GM21529 (cell line): ENCODE results near the gene VAT1L.
"Not testable (repeated sequence)": the region's sequence is repeated elsewhere in the genome, so short reads cannot be mapped to it uniquely, and the experiment has no call there.

Experiments used
- ATAC-seq: cut with Tn5 transposase; IDR thresholded peaks from one replicate; pipeline ENCODE4 v1.9.1; 2021; ENCODE audit not compliant: unreplicated experiment

The VAT1L gene

DNA sequence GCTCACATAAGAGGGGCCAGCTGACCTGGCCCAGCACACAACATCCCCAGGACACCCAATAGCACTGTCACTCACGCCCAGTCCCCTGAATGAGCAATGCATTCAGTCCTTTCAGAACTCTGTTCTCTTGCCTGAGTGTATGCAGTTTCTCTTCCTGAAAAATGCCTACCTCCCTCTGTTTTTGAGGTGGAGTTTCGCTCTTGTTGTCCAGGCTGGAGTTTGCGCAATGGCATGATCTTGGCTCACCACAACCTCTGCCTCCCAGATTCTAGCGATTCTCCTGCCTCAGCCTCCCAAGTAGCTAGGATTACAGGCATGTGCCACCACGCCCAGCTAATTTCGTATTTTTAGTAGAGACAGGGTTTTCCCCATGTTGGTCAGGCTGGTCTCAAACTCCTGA, 159.2 kb downstream of the VAT1L start:
- not testable (repeated sequence) for ATAC-seq

DNA sequence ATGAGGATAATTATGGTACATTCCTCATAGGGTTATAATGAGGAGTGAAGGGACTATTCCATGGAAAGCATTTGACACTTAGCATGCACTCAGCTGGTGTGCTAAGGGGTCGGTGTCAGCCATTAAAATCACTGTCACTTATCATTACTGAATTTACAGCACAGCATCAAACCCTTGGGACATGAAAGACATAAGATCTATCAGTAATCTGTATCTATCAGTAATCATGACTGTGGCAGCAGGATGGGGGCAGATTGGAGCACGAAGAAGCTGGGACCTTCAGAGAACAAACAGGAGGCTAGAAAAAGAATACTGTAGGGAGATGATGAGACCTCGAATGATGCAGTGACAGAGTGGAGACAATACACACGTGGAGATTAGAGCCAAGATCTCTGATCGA, 160.5 kb downstream of the VAT1L start:
- no peak for ATAC-seq

DNA sequence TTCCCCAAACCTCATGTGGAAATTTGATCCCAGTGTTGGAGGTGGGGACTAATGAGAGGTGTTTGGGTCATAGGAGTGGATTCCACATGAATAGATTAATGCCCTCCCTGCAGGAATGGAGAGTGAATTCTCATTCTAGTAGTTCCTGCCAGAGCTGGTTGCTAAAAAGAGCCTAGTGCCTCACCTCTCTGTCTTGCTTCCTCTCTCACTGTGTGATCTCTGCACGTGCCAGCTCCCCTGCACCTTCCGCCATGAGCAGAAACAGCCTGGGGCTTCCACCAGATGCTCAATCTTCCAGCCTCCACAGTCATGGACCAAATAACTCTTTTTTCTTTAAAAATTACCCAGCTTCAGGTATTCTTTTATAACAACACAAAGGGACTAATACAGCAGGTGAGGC, 161.1 kb downstream of the VAT1L start:
- no peak for ATAC-seq

DNA sequence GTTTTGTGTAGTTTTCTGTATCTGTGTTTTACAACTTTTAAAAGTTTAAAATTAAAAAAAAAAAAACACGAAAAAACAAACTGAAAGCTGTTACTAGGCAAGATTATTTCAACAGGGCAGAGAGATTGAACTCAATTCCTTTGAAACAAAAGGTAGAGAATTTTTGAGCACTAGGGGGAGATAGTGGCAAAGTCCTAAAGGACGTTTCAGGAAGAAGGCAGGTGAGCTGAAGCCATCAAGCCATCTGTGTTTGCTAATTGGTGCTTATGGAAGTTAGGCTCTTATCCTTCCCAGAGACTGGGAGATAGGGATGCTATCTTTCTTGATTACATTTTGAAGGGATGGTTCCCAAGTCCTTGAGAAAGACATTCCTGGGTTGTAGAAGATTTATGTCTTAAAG, 163.4 kb downstream of the VAT1L start:
- ATAC-seq, result peak; percentile 48

DNA sequence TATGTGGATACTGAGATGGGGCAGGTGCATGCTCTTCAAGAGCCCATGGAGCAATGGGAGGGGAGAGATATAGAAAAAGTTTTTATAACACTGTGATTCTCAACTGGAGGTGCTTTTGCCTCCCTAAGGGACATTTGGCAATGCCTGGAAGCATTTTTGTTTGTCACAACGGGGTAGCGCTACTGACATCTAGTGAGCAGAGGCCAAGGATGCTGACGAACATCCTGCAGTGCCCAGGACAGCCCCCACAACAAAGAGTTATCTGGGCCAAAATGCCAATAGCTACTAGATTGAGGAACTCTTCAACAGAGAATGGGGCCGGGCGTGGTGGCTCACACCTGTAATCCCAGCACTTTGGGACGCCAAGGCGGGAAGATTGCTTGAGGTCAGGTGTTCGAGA, 166.8 kb downstream of the VAT1L start:
- ATAC-seq, result no peak

DNA sequence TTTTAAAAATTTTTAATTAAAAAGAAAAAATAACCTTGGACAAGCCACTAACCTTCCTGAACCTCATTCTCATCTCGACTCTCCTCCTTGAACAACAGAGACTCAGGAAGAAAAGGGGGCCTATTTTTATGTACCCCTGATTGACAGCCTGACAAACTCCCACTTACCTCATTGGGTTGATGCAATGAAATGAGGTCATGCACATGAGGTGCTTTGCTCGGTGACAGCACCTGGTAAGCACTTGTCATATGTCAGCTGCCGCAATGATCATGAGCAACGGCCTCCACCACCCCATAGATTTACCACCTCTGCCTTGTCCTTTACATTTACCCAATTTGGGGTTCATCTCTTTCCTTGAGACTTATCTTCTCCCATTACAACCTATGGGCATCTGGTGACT, 167.9 kb downstream of the VAT1L start:
- ATAC-seq, result no peak

DNA sequence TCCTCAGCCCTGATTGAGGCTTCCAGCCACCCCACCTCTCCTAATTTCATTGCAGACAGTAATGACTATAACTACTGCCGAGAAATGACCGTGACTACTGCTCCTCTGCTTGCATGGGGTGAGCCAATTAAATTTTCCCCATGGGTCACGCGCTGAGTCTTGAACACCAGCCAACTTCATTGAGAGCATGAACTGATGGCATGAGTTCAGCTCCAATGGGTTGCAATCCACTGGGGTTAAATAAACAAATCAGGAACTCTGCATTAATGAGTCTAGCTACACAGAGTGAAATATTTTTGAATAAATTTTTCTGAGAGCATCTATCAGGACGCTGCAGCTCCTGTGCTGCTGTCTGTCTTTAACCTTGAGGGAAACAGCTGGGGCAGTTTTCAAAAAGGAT, 172.4 kb downstream of the VAT1L start:
- ATAC-seq, result no peak

DNA sequence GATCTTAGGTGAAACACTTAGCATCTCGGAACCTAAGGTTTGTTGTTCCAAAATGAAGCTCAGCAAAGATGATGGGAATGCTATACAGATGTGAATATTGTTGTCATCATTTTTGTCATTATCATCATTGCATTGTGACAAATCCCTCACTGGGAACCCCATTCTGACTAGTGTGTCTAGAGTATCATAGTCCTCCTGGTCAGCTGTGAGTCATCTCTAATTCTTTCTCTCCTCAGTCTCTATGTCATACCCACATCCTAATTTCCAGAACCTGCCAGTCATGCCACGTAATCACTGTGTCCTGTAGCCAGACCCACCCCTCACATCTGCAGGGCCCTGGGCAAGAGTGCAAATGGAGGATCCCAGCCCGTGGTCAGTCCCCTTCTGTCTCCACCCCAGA, 173.4 kb downstream of the VAT1L start:
- ATAC-seq, result no peak

DNA sequence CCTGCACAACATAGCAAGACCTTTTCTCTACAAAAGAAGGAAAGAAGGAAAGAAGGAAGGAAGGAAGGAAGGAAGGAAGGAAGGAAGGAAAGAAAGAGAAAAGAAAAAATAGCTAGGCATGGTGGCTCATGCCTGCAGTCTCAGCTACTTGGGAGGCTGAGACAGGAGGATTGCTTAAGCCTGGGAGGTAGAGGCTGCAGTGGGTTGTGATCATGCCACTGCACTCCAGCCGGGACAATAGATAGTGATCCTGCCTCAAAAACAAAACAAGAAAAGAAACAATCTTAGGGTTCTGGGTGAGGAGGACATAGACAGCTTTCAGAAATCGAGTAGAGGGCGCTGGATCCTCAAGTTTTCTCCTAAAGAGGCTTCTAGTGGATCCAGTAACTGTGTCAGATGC, 174.3 kb downstream of the VAT1L start:
- no peak for ATAC-seq

DNA sequence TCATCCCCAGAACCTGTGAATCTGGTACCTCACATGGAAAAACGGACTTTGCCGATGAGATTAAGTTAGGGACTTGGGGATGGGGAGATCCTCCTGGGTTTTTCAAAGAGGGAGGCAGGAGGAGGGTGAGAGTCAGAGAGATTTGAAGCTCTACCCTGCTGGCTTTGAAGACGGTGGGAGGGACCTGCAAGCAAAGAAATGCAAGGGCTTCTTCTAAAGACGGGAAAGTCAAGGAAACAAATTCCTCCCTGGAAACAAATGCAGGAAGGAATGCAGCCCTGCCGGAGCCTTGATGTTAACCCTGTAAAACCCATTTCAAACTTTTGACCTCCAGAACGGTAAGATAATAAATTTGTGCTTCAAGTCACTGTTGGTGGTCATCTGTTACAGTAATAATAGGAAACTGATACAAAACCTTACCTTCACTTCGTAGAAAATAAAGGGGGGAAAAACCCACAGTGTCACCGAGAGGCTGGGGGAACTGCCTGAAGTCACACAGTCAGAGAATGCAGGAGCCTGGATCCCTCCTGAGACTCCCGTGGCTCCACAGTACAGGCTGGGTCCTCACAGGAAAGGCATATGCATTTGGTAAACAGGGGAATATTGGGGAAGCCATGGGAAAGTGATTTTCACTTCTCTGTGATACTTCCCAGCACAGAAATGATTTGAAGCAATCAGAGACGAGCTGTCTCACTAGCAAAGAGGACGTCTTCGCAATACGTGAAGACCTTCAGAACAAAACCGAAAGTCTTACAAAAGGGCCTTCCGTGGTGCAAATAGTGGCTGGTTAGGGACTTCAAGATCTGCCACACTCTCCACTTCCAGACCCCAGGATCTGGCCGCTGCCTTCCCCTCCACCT, 175.1 kb downstream of the VAT1L start:
- ATAC-seq, result peak; percentile 71

DNA sequence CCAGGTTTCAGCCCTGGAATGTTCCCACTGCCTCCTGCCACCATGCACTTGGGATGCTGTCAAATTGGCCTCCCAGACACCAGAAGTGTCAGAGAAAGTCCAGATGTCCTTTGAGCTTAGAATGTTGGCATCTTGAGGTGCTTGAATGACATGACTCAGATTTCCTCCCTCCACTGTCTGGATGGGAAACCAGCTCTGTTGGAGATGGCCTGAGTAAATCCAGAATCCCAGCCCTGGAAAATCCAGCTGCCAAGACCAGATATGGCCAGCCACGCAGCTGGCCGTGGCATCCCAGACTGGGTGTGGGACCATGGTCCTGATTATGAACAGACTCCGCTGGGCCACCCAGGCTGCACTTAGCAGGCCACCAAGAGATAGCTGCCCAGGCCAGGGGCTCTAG, 177.0 kb downstream of the VAT1L start:
- no peak for ATAC-seq

DNA sequence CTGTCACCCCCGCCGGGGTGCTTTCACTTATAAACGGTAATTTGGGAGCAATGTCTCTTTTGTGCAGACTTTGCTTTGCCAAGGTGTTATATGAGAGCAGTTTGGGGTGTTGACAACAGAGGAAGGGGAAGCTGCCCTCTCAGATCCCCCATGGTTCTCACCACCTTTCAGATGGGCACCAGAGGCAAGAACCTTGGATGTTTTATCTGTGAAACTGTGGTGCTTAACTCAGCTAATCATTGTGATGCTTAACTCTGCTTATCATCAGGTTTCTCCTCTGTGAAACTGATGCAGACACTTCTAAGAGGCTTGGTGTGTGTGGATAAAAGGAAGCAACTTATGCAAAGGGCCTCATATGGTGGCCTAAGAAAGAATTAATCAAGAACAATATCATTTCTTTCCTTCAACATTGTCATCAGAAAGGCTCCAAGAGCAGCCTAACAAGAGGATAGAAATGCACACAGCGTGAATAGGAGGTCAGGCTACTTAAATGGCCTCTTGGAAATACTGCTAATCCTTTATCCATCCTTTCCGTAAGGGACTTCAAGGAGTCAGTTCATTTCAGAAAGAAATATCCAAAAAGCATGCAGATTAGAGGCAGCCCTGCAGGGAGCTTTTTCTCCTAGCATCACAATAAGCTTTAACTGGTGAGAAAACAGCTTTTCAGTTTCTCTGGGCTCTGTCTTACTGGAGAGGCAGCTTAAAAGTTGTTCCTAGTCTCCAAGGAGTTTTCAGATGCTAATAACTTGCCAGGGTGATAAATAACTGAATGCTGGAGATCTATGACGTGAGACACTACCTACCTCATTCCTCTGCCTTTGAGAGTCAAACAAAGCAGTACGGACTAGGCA, 178.9 kb downstream of the VAT1L start:
- no peak for ATAC-seq

GRCh38 chr16:77969861-77970260, 181.5 kb downstream of the VAT1L start:
- ATAC-seq, result no peak

DNA sequence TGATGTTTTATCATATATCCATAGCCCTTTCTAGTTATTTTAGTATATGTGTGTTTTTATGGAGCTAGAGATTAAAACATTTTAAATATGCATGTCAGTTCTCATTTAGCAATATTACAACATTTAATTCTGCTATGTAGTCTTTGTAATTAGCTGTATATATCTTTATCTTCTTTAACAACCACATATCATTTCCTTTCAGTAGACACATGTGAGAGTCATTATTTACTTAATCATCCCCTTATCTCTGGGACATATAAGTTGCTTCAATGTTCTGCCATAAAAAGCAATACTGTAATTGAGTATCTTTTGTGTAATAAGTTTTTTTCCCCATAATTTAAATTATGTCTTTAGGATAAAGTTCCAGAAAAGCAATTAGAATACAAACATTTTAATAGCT, 182.0 kb downstream of the VAT1L start:
- no peak for ATAC-seq

DNA sequence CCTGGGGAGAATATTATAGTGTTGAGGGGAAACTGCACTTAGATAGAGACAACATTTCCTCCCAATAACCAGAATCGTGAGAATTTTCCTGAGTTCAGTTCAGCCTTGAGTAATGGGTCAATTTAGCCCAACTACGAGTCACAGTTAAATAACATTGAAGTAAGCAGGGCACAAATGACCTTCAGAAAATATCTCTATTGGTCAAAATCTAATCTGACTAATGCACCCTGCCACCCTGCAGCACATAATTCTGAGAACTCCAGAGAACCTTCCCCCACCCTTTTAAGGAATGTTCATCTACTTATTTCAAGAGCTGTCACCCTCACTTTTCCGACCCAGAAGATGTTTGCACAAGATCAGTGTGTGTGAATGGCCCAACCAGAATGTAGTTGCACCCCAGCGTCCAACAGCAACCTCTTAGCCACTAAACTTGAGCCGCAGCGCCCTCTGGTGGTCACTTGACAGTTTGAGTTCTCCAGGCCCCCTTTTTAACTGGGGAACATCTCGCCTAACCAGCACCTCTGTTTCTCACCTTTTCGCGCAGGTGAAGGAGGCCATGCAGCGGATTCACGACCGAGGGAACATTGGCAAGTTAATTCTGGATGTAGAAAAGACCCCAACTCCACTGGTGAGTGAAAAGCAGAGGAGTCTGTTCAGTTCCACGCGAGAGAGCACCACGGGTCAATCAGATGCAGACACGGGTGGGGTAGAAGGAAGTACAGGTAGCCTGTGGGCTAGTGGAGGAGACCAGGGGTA, 183.1 kb downstream of the VAT1L start:
- peak; percentile 81 for ATAC-seq

DNA sequence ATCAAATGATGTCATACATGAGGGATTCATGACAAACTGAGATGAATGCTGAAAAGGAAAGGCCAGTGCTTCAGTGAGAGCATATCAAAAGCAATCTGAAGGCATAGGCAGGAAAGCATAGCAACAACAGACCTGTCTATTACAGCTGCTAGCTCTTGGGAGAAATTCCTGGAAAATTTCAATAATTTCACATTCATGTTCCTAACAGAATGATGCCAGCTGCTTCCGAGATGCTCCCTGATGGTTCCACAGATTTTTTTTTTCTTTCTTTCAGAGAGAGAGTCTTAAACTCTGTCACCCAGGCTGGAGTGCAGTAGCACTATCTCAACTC, 183.7 kb downstream of the VAT1L start:
- no peak for ATAC-seq

DNA sequence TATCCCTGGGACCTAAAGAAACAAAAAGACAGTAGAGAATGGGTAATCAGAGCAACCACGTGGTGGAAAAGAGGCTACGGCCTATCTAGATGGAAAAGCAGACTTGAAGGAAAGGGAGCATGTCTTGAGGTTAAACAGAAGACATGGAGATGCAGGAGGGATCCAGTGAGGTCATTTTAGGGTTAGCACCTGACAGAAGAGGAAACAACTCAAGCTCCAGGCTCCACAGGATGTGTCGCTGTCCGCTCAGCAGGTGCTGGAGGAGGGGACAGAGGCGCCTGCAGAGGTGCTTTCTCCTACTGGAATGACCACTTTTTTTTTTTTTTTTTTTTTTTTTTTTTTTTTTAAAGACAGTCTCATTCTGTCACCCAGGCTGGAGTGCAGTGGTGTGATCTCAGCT, 186.5 kb downstream of the VAT1L start:
- ATAC-seq, result no peak

DNA sequence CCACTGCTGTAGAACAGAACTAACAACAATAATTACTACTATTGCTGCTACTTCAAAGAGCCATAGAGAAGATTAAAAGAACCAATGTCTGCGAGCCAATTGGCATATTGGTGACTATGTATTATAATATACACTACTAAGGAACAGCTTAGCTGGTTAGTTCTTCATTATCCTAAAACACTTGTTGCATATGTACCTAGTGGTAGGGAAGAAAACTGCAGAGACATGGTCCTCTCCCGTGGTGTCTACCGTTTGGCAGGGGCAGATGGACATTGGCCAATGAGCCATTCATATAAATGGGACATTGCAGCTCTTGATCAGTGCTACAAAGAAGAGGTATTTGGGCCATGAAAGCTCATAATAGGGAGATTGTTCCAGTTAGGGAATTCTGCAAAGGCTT, 187.6 kb downstream of the VAT1L start:
- no peak for ATAC-seq

DNA sequence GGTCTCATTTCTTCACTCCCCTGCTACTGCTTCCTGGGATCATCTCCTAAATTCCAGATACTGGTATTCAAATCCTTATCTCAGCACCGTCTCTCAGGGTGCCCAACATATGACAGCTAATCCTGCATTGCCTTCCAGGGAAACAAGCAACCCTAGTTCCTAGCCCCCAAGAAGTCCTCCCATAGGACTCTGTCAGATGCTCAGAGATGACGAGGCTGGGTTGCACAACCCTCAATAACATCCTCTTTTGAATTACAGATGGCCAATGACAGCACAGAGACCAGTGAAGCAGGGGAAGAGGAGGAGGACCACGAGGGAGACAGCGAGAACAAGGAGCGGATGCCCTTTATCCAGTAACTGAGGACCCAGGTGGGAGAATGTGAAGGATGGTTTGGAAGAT, 189.0 kb downstream of the VAT1L start:
- ATAC-seq, result no peak

GRCh38 chr16:77985111-77985510, 196.7 kb downstream of the VAT1L start:
- no peak for ATAC-seq

DNA sequence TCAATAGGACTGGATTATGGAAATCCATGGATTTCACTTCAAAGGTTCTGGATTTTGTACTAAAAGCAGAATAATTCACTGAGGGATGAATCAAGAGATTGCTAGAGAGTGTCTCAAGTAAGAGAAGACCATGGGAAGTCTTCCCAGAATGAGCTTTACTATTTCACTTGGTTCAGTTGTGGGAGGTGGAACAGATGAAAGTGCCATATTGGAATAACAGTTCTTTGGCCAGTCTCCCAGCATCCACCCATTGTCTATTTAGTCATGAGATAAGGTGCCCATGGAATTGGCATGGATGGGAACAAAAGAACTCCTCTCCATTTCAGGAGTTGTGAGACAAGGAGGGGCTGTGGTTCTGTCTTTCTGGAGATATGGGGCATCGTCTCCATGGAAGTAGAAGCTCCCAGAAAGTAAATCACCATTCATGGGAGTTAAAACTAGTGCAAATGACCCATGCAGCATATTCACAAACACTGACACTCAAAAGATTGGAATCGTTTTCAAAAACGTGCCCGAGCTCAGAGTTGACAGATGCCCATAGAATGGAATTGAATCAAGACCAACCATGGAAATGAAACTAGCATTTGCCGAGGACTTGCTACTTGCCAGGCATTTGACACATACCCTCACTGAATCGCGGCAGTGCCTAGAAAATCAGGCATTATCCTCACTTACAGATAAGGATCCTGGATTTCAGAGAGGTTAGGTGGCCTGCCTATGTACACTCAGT, 197.8 kb downstream of the VAT1L start:
- no peak for ATAC-seq
